ENCODE measurements around the gene SPTBN5.
A peak's percentile ranks its signal among the peaks of the same experiment; 100 is the strongest.

The SPTBN5 gene

GRCh38 chr15:41827880-41828806, 65.7 kb downstream of the SPTBN5 start, which contains the start of gene JMJD7:
JMJD7 (plus strand) TSS chr15:41828092; CDS start chr15:41828125, 33 bp downstream.
- TF ChIP-seq TAF1 (IDR thresholded peaks at IDR 0.05; ENCODE audit: borderline replicate concordance, insufficient read depth, low read length) (peak; percentile 77; the same call in 1 of the 2 replicates), REST (IDR thresholded peaks at IDR 0.05; ENCODE audit: insufficient read depth in 1 of 2, low read depth in 2 of 2, low read length in 2 of 2) (no peak), POLR2AphosphoS5 (IDR thresholded peaks at IDR 0.05; ENCODE audit: low read depth, low read length) (peak; percentile 94), SIN3A (IDR thresholded peaks at IDR 0.05; ENCODE audit: borderline replicate concordance, insufficient read depth, low read length) (no peak), FOXP2 (optimal IDR thresholded peaks at IDR 0.05; ENCODE audit: borderline replicate concordance, extremely low read depth, extremely low read length, insufficient read depth) (peak; percentile 53)

GRCh38 chr15:41827290-41827879, 66.5 kb downstream of the SPTBN5 start:
- TF ChIP-seq SIN3A (IDR thresholded peaks at IDR 0.05; ENCODE audit: borderline replicate concordance, insufficient read depth, low read length) (no peak), REST (IDR thresholded peaks at IDR 0.05; ENCODE audit: insufficient read depth in 1 of 2, low read depth in 2 of 2, low read length in 2 of 2) (no peak), TAF1 (IDR thresholded peaks at IDR 0.05; ENCODE audit: borderline replicate concordance, insufficient read depth, low read length) (no peak), FOXP2 (optimal IDR thresholded peaks at IDR 0.05; ENCODE audit: borderline replicate concordance, extremely low read depth, extremely low read length, insufficient read depth) (no peak), POLR2AphosphoS5 (IDR thresholded peaks at IDR 0.05; ENCODE audit: low read depth, low read length) (no peak; the same call in 1 of the 2 replicates)

GRCh38 chr15:41825572-41826535, 68.0 kb downstream of the SPTBN5 start:
- TF ChIP-seq TAF1 (IDR thresholded peaks at IDR 0.05; ENCODE audit: borderline replicate concordance, insufficient read depth, low read length) (no peak), POLR2AphosphoS5 (IDR thresholded peaks at IDR 0.05; ENCODE audit: low read depth, low read length) (no peak)

GRCh38 chr15:41825145-41825544, 68.7 kb downstream of the SPTBN5 start:
- no peak for TF ChIP-seq SIN3A (IDR thresholded peaks at IDR 0.05; ENCODE audit: borderline replicate concordance, insufficient read depth, low read length)
- no peak for TF ChIP-seq REST (IDR thresholded peaks at IDR 0.05; ENCODE audit: insufficient read depth in 1 of 2, low read depth in 2 of 2, low read length in 2 of 2)

GRCh38 chr15:41824062-41824745, 69.6 kb downstream of the SPTBN5 start:
- no peak for TF ChIP-seq REST (IDR thresholded peaks at IDR 0.05; ENCODE audit: insufficient read depth in 1 of 2, low read depth in 2 of 2, low read length in 2 of 2)
- TF ChIP-seq TAF1 (IDR thresholded peaks at IDR 0.05; ENCODE audit: borderline replicate concordance, insufficient read depth, low read length) = no peak
- TF ChIP-seq FOXP2 (optimal IDR thresholded peaks at IDR 0.05; ENCODE audit: borderline replicate concordance, extremely low read depth, extremely low read length, insufficient read depth) = no peak
- no peak for TF ChIP-seq SIN3A (IDR thresholded peaks at IDR 0.05; ENCODE audit: borderline replicate concordance, insufficient read depth, low read length)
- no peak for TF ChIP-seq POLR2AphosphoS5 (IDR thresholded peaks at IDR 0.05; ENCODE audit: low read depth, low read length)
